ENCODE measurements around the gene GUCY1B1. TPM values are rescaled to one million over a fixed set of nuclear protein-coding genes. Genes with fewer than 3 reads are reported as not detected.

Gene GUCY1B1
- polyA plus RNA-seq, 2 of the 4 experiments (the other 2 are of a cell fraction): 0.14 to 0.43 TPM

GRCh38 chr4:155832664-155833063 is 73.8 kb downstream of the GUCY1B1 start (continued):
- TF ChIP-seq POLR2AphosphoS2 (conservative IDR thresholded peaks at IDR 0.05; ENCODE audit: low read length) (no peak), EHF (CRISPR knock-in tag; IDR thresholded peaks at IDR 0.05) (no peak), ATOH8 (CRISPR knock-in tag; IDR thresholded peaks at IDR 0.05; ENCODE audit: low read depth) (no peak), PHF8 (IDR thresholded peaks at IDR 0.05; ENCODE audit: borderline replicate concordance, low read depth) (no peak), ZNF302 (CRISPR knock-in tag; IDR thresholded peaks at IDR 0.05) (no peak), MAZ (IDR thresholded peaks at IDR 0.05; ENCODE audit: borderline replicate concordance, low read depth, low read length) (no peak), TFCP2L1 (CRISPR knock-in tag; IDR thresholded peaks at IDR 0.05) (no peak)

- CTCF ChIA-PET: no interaction called here
- FAIRE-seq (no peak), ATAC-seq (no peak), DNase-seq (ENCODE audit: low read depth in 1 of 2, low spot score in 1 of 2) (no peak)
- TF ChIP-seq HES2 (IDR thresholded peaks at IDR 0.05): no peak
- TF ChIP-seq POLR2AphosphoS2 (conservative IDR thresholded peaks at IDR 0.05; ENCODE audit: low read length): no peak
- TF ChIP-seq JUNB (IDR thresholded peaks at IDR 0.05): no peak
- no peak for TF ChIP-seq MAFK (IDR thresholded peaks at IDR 0.05; ENCODE audit: partially characterized antibody)
- Histone ChIP-seq H3K27ac (no peak overlapping the region), H3K9me3 (no peaks in the 10 kb centered on the region), H3K4me1 (no peaks in the 10 kb centered on the region; the same call in 2 of the 3 replicates), H3K4me2 (no peak overlapping the region), H3K4me3 (no peak overlapping the region)
- POLR2A ChIA-PET: no interaction called here
- WGBS (ENCODE audit: missing lambda C conversion rate): 19% methylated on average over 1 of the region's 1 CpG
Measured at GRCh38 chr4:155837203-155837796, 78.5 kb downstream of the GUCY1B1 start.

GRCh38 chr4:155842080-155842479 is 83.3 kb downstream of the GUCY1B1 start:
- POLR2A ChIA-PET: no interaction called here
- DNase-seq (ENCODE audit: low read depth in 1 of 2, low spot score in 1 of 2) (no peak), ATAC-seq (no peak), FAIRE-seq (no peak)
- TF ChIP-seq PBX3 (IDR thresholded peaks at IDR 0.05) (no peak), HMGXB4 (CRISPR knock-in tag; IDR thresholded peaks at IDR 0.05; ENCODE audit: borderline replicate concordance) (no peak), FOSB (CRISPR knock-in tag; IDR thresholded peaks at IDR 0.05) (no peak), ZC3H11A (IDR thresholded peaks at IDR 0.05) (no peak), GATA3 (IDR thresholded peaks at IDR 0.05; ENCODE audit: borderline replicate concordance) (no peak), ZNF302 (CRISPR knock-in tag; IDR thresholded peaks at IDR 0.05) (no peak), RCOR1 (IDR thresholded peaks at IDR 0.05; ENCODE audit: low read depth, low read length) (no peak), JUN (IDR thresholded peaks at IDR 0.05) (no peak), ZFP36 (IDR thresholded peaks at IDR 0.05; ENCODE audit: borderline replicate concordance, partially characterized antibody) (no peak), RARB (CRISPR knock-in tag; IDR thresholded peaks at IDR 0.05) (no peak), TP53 (CRISPR knock-in tag; IDR thresholded peaks at IDR 0.05) (no peak), CBX8 (IDR thresholded peaks at IDR 0.05) (no peak), FOSL2 (IDR thresholded peaks at IDR 0.05) (no peak), FOSL2 (CRISPR knock-in tag; IDR thresholded peaks at IDR 0.05) (no peak), USF2 (IDR thresholded peaks at IDR 0.05) (no peak)
- CTCF ChIA-PET: no interaction called here
- no peaks in the 10 kb centered on the region; the same call in 2 of the 3 replicates for H3K4me1 ChIP-seq
- H3K4me3 ChIP-seq: no peak overlapping the region
- H3K9me3 ChIP-seq: no peaks in the 10 kb centered on the region
- no peak overlapping the region for H3K4me2 ChIP-seq
- H3K27ac ChIP-seq: no peak overlapping the region
